CD14-positive monocyte (primary cell): ENCODE data around the gene SPNS1. TPM values are rescaled to one million over a fixed set of nuclear protein-coding genes. Genes with fewer than 3 reads are reported as not detected.
A peak's percentile ranks its signal among the peaks of the same experiment; 100 is the strongest.

Experiments used
- DNase-seq, 3 donors: peaks; one replicate each; pipeline ENCODE4 v3.0.0-alpha.2; 2011 to 2022
- H2AFZ ChIP-seq: 2 replicates; pipeline ENCODE4 v1.6.0; 2012; ENCODE audit warnings: mild to moderate bottlenecking, low read depth, low read length, inconsistent platforms; ENCODE audit not compliant: insufficient read depth, poor library complexity, severe bottlenecking
- H3K27ac ChIP-seq, 2 donors: 1 replicate in 1 of 2; 2 replicates in 1 of 2; pipeline ENCODE4 v1.5.1; 2012 to 2013; ENCODE audit warnings: low read length in 2 of 2, control low read depth in 1 of 2, inconsistent platforms in 1 of 2, low read depth in 1 of 2, mild to moderate bottlenecking in 1 of 2
- H3K27me3 ChIP-seq, 2 donors: one replicate each; pipeline versions ENCODE4 v1.6.0 to v1.6.1; 2011 to 2013; ENCODE audit warnings: low read length in 2 of 2; ENCODE audit not compliant: control insufficient read depth in 2 of 2, insufficient read depth in 2 of 2
- H3K36me3 ChIP-seq, 2 donors: replicated peaks in 1 of 2; 1 replicate in 1 of 2; 2 replicates in 1 of 2; pipeline versions ENCODE4 v1.5.1 to v1.6.1; 2012 to 2013; ENCODE audit warnings: low read length in 2 of 2, control low read depth in 1 of 2, inconsistent platforms in 1 of 2, mild to moderate bottlenecking in 1 of 2; ENCODE audit not compliant: insufficient read depth in 2 of 2, control insufficient read depth in 1 of 2
- H3K4me1 ChIP-seq, 2 donors: 1 replicate in 1 of 2; 2 replicates in 1 of 2; pipeline versions ENCODE4 v1.5.1 to v1.6.1; 2012 to 2013; ENCODE audit warnings: low read length in 2 of 2, control low read depth in 1 of 2, inconsistent platforms in 1 of 2, mild to moderate bottlenecking in 1 of 2, moderate library complexity in 1 of 2; ENCODE audit not compliant: insufficient read depth in 2 of 2, control insufficient read depth in 1 of 2
- H3K4me2 ChIP-seq: replicated peaks from 2 replicates; pipeline ENCODE3; 2012; ENCODE audit warnings: low read length, moderate library complexity, mild to moderate bottlenecking; ENCODE audit not compliant: poor library complexity, severe bottlenecking; ENCODE audit errors: extremely low read depth
- H3K4me3 ChIP-seq, 3 experiments: fragments of 200-600 bp in 1 of 3; sonication (generic) in 1 of 3; replicated peaks in 1 of 3; 1 replicate in 2 of 3; 2 replicates in 1 of 3; pipeline ENCODE4 v1.5.1; 2011 to 2013; ENCODE audit warnings: low read length in 3 of 3, mild to moderate bottlenecking in 3 of 3, control low read depth in 2 of 3, low read depth in 2 of 3, inconsistent platforms in 1 of 3, moderate library complexity in 1 of 3
- H3K79me2 ChIP-seq: 2 replicates; pipeline ENCODE4 v1.6.0; 2012; ENCODE audit warnings: mild to moderate bottlenecking, control low read depth, inconsistent platforms, low read length, moderate library complexity; ENCODE audit not compliant: insufficient read depth
- H3K9ac ChIP-seq: 2 replicates; pipeline ENCODE4 v1.6.0; 2017; ENCODE audit warnings: low read length, mild to moderate bottlenecking; ENCODE audit not compliant: insufficient read depth, poor library complexity, severe bottlenecking
- H3K9me3 ChIP-seq, 2 donors: replicated peaks in 1 of 2; 1 replicate in 1 of 2; 2 replicates in 1 of 2; pipeline versions ENCODE4 v1.5.1 to v1.6.1; 2012 to 2013; ENCODE audit warnings: low read length in 2 of 2, control low read depth in 1 of 2; ENCODE audit not compliant: control insufficient read depth in 1 of 2, insufficient read depth in 1 of 2
- H4K20me1 ChIP-seq: 2 replicates; pipeline ENCODE4 v1.6.0; 2012; ENCODE audit warnings: mild to moderate bottlenecking, low read length, control low read depth, moderate library complexity; ENCODE audit not compliant: insufficient read depth
- H3K27ac Mint-ChIP-seq, 7 donors: one replicate each; pipeline ENCODE4 v1.8.0; 2020; ENCODE audit warnings: mild to moderate bottlenecking in 7 of 7, mixed read lengths in 7 of 7, moderate library complexity in 6 of 7, inconsistent platforms in 2 of 7
- H3K27me3 Mint-ChIP-seq, 3 donors: one replicate each; pipeline ENCODE4 v1.8.0; 2021 to 2022; ENCODE audit warnings: low read depth in 3 of 3, mild to moderate bottlenecking in 3 of 3, mixed read lengths in 3 of 3, moderate library complexity in 3 of 3, inconsistent platforms in 1 of 3
- H3K36me3 Mint-ChIP-seq, 2 donors: one replicate each; pipeline ENCODE4 v1.8.0; 2020; ENCODE audit warnings: mixed read lengths in 2 of 2, inconsistent platforms in 1 of 2, mild to moderate bottlenecking in 1 of 2
- H3K4me1 Mint-ChIP-seq: one replicate; pipeline ENCODE4 v1.8.0; 2020; ENCODE audit warnings: mild to moderate bottlenecking, mixed read lengths
- H3K4me3 Mint-ChIP-seq, 2 donors: one replicate each; pipeline ENCODE4 v1.8.0; 2020; ENCODE audit warnings: mild to moderate bottlenecking in 2 of 2, mixed read lengths in 2 of 2, moderate library complexity in 1 of 2
- H3K9me3 Mint-ChIP-seq, 7 donors: one replicate each; pipeline ENCODE4 v1.8.0; 2020 to 2022; ENCODE audit warnings: mixed read lengths in 7 of 7, mild to moderate bottlenecking in 6 of 7, moderate library complexity in 6 of 7, inconsistent platforms in 2 of 7
- WGBS: methylation state at CpG from one replicate; pipeline ENCODE4 v1.1.5; 2013; ENCODE audit warnings: missing lambda C conversion rate; ENCODE audit not compliant: insufficient coverage; 5-methylcytosine and 5-hydroxymethylcytosine counted together
- intact Hi-C, 2 donors: fragments of 100-400 bp; cut with micrococcal nuclease; formaldehyde crosslinking; loops; one replicate each; pipeline versions ENCODE4 v1.15.0 to v1.15.1; 2023
- polyA plus RNA-seq, 3 donors: library from polyadenylated mRNA; depleted of rRNA in 1 of 3; unstranded in 2 of 3; stranded (reverse) in 1 of 3; fragments of 300-500 nt in 2 of 3; fragments of >200 nt in 1 of 3; fragmentation: Illumina TruSeq in 2 of 3; gene quantifications; 1 replicate in 2 of 3; 2 replicates in 1 of 3; pipeline ENCODE4 v1.2.3, GENCODE V29; 2012 to 2021
- TF ChIP-seq, protein P1 (sequence below): fragments of 200-600 bp; IDR thresholded peaks from one replicate; pipeline ENCODE4 v1.8.0; 2022; ENCODE audit warnings: antibody characterized with exemption, mild to moderate bottlenecking

Gene SPNS1
- polyA plus RNA-seq, 3 donors, result 93.4 to 104 (median 97.2) TPM

- H3K9me3 Mint-ChIP-seq, result peaks cover 0 to 5% (median 0%) of the 10 kb centered on the region in 7 donors
- peak overlapping the region; percentile 79 for H2AFZ ChIP-seq
- DNase-seq, result peak; percentile 94 to 95 (median 95)
- no peaks in the 10 kb centered on the region for H3K36me3 ChIP-seq
- H3K4me3 ChIP-seq, result peak overlapping the region; percentile 29 to 70 (median 36)
- TF ChIP-seq, protein P1, sequence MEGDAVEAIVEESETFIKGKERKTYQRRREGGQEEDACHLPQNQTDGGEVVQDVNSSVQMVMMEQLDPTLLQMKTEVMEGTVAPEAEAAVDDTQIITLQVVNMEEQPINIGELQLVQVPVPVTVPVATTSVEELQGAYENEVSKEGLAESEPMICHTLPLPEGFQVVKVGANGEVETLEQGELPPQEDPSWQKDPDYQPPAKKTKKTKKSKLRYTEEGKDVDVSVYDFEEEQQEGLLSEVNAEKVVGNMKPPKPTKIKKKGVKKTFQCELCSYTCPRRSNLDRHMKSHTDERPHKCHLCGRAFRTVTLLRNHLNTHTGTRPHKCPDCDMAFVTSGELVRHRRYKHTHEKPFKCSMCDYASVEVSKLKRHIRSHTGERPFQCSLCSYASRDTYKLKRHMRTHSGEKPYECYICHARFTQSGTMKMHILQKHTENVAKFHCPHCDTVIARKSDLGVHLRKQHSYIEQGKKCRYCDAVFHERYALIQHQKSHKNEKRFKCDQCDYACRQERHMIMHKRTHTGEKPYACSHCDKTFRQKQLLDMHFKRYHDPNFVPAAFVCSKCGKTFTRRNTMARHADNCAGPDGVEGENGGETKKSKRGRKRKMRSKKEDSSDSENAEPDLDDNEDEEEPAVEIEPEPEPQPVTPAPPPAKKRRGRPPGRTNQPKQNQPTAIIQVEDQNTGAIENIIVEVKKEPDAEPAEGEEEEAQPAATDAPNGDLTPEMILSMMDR, result no peak
- peak overlapping the region; percentile 36 to 55 for H3K27ac ChIP-seq
- no peaks in the 10 kb centered on the region for H4K20me1 ChIP-seq
- no peaks in the 10 kb centered on the region for H3K27me3 ChIP-seq
- no peaks in the 10 kb centered on the region for H3K9me3 ChIP-seq
- peak overlapping the region; percentile 58 for H3K9ac ChIP-seq
- intact Hi-C loops, result no loop called here
- H3K4me3 Mint-ChIP-seq, result peak overlapping the region; percentile 82 to 86
- H3K4me2 ChIP-seq, result peak overlapping the region; percentile 72
- no peaks in the 10 kb centered on the region for H3K36me3 Mint-ChIP-seq
- H3K27ac Mint-ChIP-seq, result peak overlapping the region; percentile 42 to 94 (median 80)
- H3K27me3 Mint-ChIP-seq, result peaks cover 0 to 6% (median 1%) of the 10 kb centered on the region in 3 donors
- H3K79me2 ChIP-seq, result no peaks in the 10 kb centered on the region
- peaks cover 18% of the 10 kb centered on the region for H3K4me1 Mint-ChIP-seq
- 27% methylated on average over 33 of the region's 36 CpGs for WGBS
- H3K4me1 ChIP-seq, result peaks cover 15 to 18% of the 10 kb centered on the region in 2 donors
These were observed 38.4 kb upstream of the SPNS1 start for GRCh38 chr16:28935924-28936783.

DNA sequence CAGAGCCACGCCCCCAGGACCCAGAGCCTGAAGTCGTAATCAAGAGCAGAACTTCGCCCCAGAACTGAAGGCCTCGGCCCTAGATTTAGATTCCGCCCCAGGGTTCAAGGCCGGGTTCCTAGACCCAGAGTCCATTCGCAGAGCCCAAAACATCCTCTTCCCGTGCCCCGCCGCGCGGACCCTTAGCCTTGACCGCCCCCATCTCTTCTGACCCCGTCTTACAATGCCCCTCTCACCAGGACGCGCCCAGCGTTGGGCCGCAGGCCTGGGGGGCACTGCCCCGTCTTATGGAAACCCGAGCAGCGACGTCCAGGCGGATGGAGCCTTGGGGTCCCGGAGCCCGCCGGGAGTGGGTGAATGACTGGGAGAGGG is 37.8 kb upstream of the SPNS1 start:
- no peaks in the 10 kb centered on the region for H3K9me3 ChIP-seq
- WGBS, result 57% methylated on average over 15 of the region's 26 CpGs
- Mint-ChIP-seq H3K4me1 (peaks cover 18% of the 10 kb centered on the region), H3K4me3 (peak overlapping the region; percentile 82 to 86), H3K27me3 (peaks cover 0 to 6% (median 1%) of the 10 kb centered on the region in 3 donors), H3K9me3 (peaks cover 0 to 5% (median 0%) of the 10 kb centered on the region in 7 donors), H3K36me3 (no peaks in the 10 kb centered on the region), H3K27ac (peak overlapping the region; percentile 42 to 94 (median 80))
- intact Hi-C loops, result no loop called here
- H3K4me2 ChIP-seq, result peak overlapping the region; percentile 72
- no peaks in the 10 kb centered on the region for H3K27me3 ChIP-seq
- H2AFZ ChIP-seq, result peak overlapping the region; percentile 79
- no peak for DNase-seq
- H3K4me1 ChIP-seq, result peaks cover 15 to 18% of the 10 kb centered on the region in 2 donors
- no peaks in the 10 kb centered on the region for H3K36me3 ChIP-seq
- peak overlapping the region in 1 of 3 experiments; percentile 70 for H3K4me3 ChIP-seq
- H3K79me2 ChIP-seq, result no peaks in the 10 kb centered on the region
- H4K20me1 ChIP-seq, result no peaks in the 10 kb centered on the region
- TF ChIP-seq, protein P1, result no peak
- H3K9ac ChIP-seq, result peak overlapping the region; percentile 58
- peak overlapping the region; percentile 36 to 55 for H3K27ac ChIP-seq
